GM19043 (cell line): Measurements from ENCODE around the gene KLHDC10.
"Not testable (repeated sequence)": the region's sequence is repeated elsewhere in the genome, so short reads cannot be mapped to it uniquely, and the experiment has no call there.

Experiments
- ATAC-seq: cut with Tn5 transposase; IDR thresholded peaks from one replicate; pipeline ENCODE4 v1.9.1; 2021; ENCODE audit warnings: low read depth; ENCODE audit not compliant: unreplicated experiment

The KLHDC10 gene

GRCh38 chr7:130113887-130114286, 43.6 kb downstream of the KLHDC10 start:
- ATAC-seq, result no peak

DNA sequence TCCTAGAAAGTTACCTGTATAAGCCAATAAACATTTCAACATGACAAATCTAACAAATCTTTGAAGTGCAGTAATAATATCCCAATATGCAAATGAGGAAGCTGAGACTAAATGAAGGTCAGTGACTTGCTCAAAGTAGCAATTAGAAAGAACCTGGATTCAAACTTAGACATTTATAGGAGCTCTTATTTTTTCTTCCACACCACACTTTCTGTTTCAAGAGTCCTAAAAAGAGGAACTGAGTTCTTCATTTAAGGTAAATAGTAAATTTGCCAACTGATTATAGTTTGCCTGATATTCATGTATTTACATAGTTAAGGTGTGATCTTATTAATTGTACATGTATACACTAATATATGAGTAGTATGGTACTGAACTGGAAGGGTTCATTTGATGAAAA, 44.0 kb downstream of the KLHDC10 start:
- ATAC-seq, result peak; percentile 65

DNA sequence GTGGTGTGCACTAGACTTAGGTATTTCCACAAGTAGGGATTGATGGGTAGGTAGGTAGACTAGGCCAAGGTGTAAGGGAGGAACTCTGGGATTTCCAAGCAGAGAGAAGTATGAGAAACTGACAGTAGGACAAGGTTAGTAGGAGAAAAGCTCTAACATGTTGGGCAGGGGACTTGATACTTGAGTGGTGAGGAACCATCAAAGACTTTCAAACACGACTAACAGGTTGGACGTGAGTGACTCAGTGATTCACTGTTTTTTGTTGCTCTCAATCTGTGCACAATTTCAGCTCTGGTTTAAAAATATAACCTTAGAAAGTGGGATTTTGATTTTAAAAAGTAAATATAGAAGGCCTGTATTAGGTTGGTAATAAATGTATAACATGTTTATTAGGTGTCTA, 44.4 kb downstream of the KLHDC10 start:
- ATAC-seq, result peak; percentile 14

DNA sequence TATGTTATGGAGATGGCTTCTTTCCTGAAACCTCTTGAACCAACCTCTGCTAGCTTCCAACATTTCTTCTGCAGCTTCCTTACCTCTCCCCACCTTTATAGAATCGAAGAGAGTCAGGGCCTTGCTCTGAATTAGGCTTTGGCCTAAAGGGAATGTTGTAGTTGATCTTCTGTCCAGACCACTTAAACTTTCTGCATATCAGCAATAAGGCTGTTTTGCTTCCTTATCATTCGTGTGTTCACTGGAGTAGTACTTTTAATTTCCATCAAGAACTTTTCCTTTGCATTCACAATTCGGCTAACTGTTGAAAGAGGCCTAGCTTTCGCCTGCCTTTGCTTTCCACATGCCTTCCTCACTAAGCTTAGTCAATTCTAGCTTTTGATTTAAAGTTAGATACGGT, 48.0 kb downstream of the KLHDC10 start:
- no peak for ATAC-seq

DNA sequence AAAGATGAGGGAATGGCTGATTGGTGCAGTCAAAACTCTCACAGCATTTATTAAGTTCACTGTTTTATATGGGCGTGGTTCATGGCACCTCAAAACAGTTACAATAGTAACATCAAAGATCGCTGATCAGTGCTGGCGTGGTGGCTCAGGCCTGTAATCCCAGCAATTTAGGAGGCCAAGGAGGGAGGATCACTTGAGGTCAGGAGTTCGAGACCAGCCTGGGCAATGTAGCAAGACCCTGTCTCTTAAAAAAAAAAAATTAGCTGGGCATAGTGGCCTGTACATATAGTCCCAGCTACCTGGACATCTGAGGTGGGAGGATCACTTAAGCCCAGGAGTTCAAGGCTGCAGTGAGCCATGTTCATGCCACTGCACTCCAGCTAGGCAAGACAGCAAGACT, 48.5 kb downstream of the KLHDC10 start:
- no peak for ATAC-seq

- ATAC-seq, result no peak
Observed at GRCh38 chr7:130123501-130123900, 53.2 kb downstream of the KLHDC10 start.

DNA sequence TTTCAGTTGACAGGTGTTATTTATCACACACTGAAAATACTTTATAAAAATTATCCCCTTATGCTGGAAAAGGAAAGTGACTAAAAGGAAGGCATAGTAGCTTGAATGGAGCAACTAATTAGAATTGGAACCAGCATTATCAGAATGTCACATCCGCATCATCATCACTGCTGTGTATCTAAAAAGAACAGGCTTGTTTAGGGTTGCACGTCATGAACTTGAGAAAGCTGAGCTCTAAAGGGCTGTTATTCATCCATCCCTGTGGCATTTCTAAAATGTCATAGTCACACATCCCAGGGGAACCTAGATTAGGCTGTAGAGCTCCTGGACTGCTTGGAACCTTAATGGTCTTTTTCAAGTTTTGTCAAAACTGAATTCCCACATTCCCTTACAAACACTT, 54.4 kb downstream of the KLHDC10 start:
- no peak for ATAC-seq

DNA sequence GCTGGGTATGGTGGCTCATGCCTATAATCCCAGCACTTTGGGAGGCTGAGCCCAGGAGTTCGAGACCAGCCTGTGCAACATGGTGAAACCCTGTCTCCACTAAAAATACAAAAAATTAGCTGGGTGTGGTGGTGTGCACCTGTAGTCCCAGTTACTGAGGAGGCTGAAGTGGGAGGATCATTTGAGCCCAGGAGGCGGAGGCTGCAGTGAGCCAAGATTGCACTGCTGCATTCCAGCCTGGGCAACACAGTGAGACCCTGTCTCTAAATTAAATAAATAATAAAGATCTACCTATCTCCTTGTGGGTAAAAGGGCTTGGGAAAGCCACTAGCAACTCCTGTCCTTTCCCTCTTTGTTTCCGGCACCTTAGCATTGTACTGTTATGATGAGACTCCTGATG, 56.5 kb downstream of the KLHDC10 start:
- not testable (repeated sequence) for ATAC-seq

GRCh38 chr7:130127404-130127803, 57.1 kb downstream of the KLHDC10 start:
- no peak for ATAC-seq

DNA sequence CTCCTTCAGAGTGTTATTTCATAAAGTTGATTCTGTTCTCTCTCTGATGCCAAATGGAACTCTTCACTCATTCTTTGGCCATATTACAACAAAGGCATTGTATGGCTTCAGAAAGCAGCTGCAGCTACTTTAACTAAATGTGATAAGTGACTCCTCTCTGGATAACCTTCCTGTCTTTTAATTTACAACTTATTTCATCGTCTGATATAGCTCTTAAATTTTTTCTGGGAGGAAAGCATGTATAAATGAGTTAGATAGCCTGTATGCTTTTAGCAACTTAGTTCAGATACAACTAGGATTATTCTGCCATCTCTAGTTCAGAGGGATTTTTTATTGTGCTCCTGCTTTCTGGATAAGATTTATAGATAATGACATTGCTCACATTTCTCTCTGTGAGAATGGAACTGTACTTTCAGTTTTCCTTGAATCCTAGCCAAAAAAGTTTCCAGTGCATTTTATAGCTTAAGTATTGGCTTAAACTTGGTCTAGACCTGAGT, 57.5 kb downstream of the KLHDC10 start:
- no peak for ATAC-seq

DNA sequence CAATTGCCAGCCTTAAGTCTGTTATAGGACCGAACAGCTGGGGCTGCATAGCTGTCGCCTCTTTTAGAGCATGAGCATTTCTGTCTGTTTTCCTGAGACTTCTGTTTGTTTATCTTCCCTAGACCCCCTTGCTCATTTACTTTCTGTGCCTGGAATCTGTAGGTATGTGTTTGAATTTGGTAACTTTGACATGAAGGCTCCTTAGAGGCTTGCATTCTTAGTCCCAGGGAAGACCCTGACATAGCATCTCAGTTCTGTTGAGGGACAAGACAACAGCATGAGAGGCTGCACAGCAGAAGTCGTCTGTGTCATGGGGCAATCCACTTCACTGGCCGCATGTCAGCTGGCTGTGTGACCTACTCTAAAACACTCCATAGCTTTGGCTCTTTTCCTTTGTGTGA, 58.7 kb downstream of the KLHDC10 start:
- no peak for ATAC-seq

- ATAC-seq, result no peak
Observed at GRCh38 chr7:130131191-130131834, 61.0 kb downstream of the KLHDC10 start.

DNA sequence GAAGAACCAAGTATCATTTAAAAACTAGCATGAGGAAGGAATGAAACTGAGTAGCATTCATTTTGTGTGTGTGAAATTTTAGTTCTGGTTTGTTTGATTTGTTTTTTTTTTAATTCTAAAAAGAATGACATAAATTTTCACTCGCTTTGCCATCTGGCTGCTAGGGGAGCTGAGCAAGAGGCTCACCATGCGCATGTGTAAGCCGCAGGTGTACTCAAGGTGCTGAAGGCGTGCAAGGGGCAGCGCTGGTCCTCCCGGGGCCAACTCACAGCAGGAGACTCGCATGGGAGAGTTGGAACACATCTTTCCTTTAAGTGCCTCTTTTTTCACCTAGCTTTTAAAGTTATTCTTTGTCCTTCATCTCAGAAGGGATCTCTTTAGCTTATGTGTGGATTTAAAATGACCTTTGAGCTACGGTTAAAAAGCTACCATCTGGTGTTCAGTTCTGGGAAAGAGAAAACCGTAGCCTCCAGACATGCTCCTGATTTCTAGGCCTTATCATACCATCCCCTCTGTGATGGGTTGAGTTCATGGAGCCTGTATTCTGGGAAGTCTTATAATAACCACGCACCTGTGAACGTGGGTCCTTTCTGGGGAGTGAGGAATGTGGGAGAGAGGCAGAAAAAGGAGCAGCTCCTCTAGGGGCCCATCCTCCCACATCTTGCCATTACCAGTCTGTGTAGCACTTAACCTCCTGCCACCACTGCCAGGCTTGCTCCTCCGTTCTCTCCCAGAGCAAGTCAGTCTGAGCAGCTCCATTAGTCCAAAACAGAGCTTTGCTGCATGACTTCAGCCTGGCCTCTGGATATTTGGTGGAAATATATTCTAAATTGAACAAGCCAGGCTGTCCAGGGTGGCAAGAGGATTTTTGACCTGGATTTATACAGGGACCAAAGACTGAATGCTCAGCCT, 61.9 kb downstream of the KLHDC10 start:
- ATAC-seq, result no peak

- ATAC-seq, result no peak
Observed at GRCh38 chr7:130133029-130133782, 62.9 kb downstream of the KLHDC10 start.

DNA sequence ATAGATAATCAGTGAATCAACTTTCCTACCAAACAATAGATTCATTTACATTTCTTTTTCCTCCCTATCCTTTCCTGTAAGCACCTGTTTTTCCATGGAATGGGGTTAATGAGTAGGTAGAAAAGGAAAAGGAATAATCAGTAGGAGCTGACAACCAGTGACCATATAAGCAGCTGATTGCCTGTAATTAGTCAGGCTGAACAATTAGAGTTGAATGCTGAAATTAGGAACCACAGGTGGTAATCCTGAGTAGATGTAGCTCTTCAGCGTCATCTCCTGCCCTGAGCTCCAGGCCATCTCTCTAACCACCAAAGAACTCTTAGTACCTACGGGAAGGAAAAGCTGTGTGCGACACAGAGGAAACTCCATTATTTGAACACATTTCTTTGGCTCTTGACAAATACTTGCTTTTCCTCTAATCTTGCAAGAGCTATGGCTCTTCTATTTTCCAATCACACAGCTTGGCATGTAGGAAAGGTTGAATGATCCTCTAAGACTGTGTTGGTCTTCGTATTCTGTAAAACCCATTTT, 63.8 kb downstream of the KLHDC10 start:
- no peak for ATAC-seq

GRCh38 chr7:130134726-130135125, 64.4 kb downstream of the KLHDC10 start:
- no peak for ATAC-seq

DNA sequence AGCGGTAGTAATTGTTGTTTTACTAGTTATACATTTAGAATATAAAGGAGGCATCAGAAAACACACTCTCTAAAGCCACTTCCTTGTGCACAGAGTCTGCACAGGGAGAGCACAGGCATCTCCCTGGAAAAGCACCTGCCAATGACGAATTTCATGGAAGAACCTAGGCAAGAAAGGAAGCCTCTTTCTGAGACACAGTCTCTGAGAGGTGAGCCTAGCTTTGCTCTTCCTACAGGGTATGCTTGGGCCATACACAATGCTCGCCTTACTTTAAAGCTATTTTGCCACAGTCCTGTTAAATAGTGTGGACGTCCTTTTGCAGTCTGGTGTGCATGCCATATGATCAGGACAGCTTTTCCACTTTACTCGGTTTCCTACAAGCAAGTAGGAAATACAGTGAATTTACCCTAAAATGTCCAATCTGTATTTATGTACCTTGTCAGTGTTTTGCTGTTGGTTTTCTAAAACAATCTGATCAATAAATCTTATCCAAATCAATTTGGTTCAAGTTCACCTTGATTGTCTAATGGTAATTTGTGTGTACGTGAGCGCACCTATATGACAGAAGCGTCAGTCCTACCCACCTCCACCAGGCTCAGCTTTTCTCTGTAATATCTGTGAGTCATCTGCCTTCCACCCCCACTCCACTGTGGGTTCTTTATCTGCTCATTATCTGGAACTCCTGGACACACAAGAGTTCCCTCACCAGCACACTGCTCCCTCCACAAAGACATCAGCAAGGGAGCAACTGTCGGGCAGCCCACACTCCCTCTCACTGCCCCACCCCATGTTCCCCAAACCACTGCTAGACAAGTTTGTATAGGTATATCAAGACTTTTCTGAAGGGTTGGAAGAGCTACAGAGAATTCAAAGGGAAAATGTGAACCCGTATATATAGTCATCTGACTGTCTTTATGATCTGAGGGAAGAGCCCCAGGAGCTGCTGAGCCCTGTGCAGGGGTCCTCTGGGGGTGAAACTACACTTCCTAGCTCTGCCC, 65.2 kb downstream of the KLHDC10 start:
- ATAC-seq, result no peak

GRCh38 chr7:130136579-130137167, 66.3 kb downstream of the KLHDC10 start:
- no peak for ATAC-seq

- no peak for ATAC-seq
Observed at GRCh38 chr7:130137207-130137606, 66.9 kb downstream of the KLHDC10 start.
